Endothelial cell of umbilical vein (primary cell): ENCODE measurements around the gene RNMT.

Experiments used
- CTCF ChIP-seq, 2 donors: IDR thresholded peaks; 1 replicate in 1 of 2; 2 replicates in 1 of 2; pipeline ENCODE4 v1.5.1; 2011; ENCODE audit warnings: low read length in 2 of 2, mild to moderate bottlenecking in 2 of 2, moderate library complexity in 2 of 2, control low read depth in 1 of 2, inconsistent platforms in 1 of 2, low read depth in 1 of 2; ENCODE audit not compliant: insufficient read depth in 1 of 2; ENCODE audit errors: extremely low read depth in 1 of 2
- EZH2 ChIP-seq: IDR thresholded peaks from 2 replicates; pipeline ENCODE4 v1.6.1; 2012; ENCODE audit warnings: borderline replicate concordance, low read depth, mild to moderate bottlenecking, moderate library complexity, low read length, inconsistent platforms; ENCODE audit not compliant: severe bottlenecking
- JUN ChIP-seq: IDR thresholded peaks from 2 replicates; pipeline ENCODE4 v1.6.1; 2011; ENCODE audit warnings: borderline replicate concordance, low read depth; ENCODE audit not compliant: insufficient read length, insufficient read depth
- MAX ChIP-seq: IDR thresholded peaks from 2 replicates; pipeline ENCODE4 v1.6.1; 2011; ENCODE audit not compliant: insufficient read depth, insufficient read length
- MYC ChIP-seq: IDR thresholded peaks from one replicate; pipeline ENCODE4 v1.6.1; 2011; ENCODE audit warnings: mild to moderate bottlenecking, low read depth, low read length
- POLR2A ChIP-seq: IDR thresholded peaks from 2 replicates; pipeline ENCODE4 v1.6.1; 2012; ENCODE audit warnings: low read depth, mild to moderate bottlenecking, control low read depth, low read length
- POLR2AphosphoS5 ChIP-seq: IDR thresholded peaks from 2 replicates; pipeline ENCODE4 v1.6.1; 2012; ENCODE audit warnings: low read depth, mild to moderate bottlenecking, control low read depth, low read length, moderate library complexity; ENCODE audit not compliant: insufficient read depth

GRCh38 chr18:13775058-13775457, 48.6 kb downstream of the RNMT start:
- no peak for TF ChIP-seq EZH2
- no peak for TF ChIP-seq CTCF (IDR thresholded peaks at IDR 0.05; ENCODE audit: extremely low read depth in 1 of 2, insufficient read depth in 1 of 2, low read depth in 1 of 2, low read length in 2 of 2)
- no peak for TF ChIP-seq POLR2A
- TF ChIP-seq POLR2AphosphoS5, result no peak
- no peak for TF ChIP-seq MYC
- no peak for TF ChIP-seq MAX
- TF ChIP-seq JUN, result no peak
